Adrenal gland (tissue), 5 donors: ENCODE measurements around the gene LAMA4.

Source experiments
- CTCF ChIP-seq, 6 experiments: fragments of 450-650 bp in 4 of 6; fragments of 200-600 bp in 2 of 6; sonication (generic) in 1 of 6; IDR thresholded peaks; 1 replicate in 5 of 6; 2 replicates in 1 of 6; pipeline versions ENCODE4 v1.5.1 to v1.8.0; 2016 to 2021; ENCODE audit warnings: antibody characterized with exemption in 6 of 6, mild to moderate bottlenecking in 2 of 6, moderate library complexity in 1 of 6
- POLR2A ChIP-seq, 2 donors: fragments of 450-650 bp; IDR thresholded peaks; one replicate each; pipeline ENCODE4 v1.6.1; 2017; ENCODE audit warnings: antibody characterized with exemption in 2 of 2, mild to moderate bottlenecking in 2 of 2, moderate library complexity in 1 of 2
- donor health status: DM: no; HTN: no; CAD: no.

- TF ChIP-seq CTCF (IDR thresholded peaks at IDR 0.05) = no peak
- no peak for TF ChIP-seq POLR2A (IDR thresholded peaks at IDR 0.05)
These were observed 45.2 kb downstream of the LAMA4 start for GRCh38 chr6:112209131-112209530.
